CD4-positive, CD25-positive, alpha-beta regulatory T cell (primary cell): ENCODE results near the gene ATP2A3. TPM values are rescaled to one million over a fixed set of nuclear protein-coding genes. Genes with fewer than 3 reads are reported as not detected.

Source experiments
- ATAC-seq, 2 donors: fragments of 150-1000 bp; cut with Tn5 transposase; one replicate each; pipeline ENCODE4 v1.10.0; 2021; ENCODE audit warnings: low read depth in 2 of 2, moderate number of reproducible peaks in 2 of 2, moderate library complexity in 1 of 2
- DNase-seq, 3 donors: peaks; one replicate each; pipeline versions ENCODE4 v3.0.0 to v3.0.0-alpha.2; 2012 to 2022; ENCODE audit warnings: mixed read lengths in 1 of 3
- H3K27ac ChIP-seq: one replicate; pipeline ENCODE4 v1.7.0; 2013; ENCODE audit warnings: mild to moderate bottlenecking, low read length; ENCODE audit not compliant: insufficient read depth, poor library complexity, severe bottlenecking
- H3K27me3 ChIP-seq: one replicate; pipeline ENCODE4 v1.7.0; 2013; ENCODE audit warnings: low read length; ENCODE audit not compliant: control insufficient read depth, insufficient read depth
- H3K36me3 ChIP-seq: one replicate; pipeline ENCODE4 v1.7.0; 2013; ENCODE audit warnings: mild to moderate bottlenecking, low read length, moderate library complexity; ENCODE audit not compliant: control insufficient read depth, insufficient read depth
- H3K4me1 ChIP-seq: 2 replicates; pipeline ENCODE4 v1.7.0; 2013; ENCODE audit warnings: mild to moderate bottlenecking, low read length; ENCODE audit not compliant: insufficient read depth, control insufficient read depth, poor library complexity, severe bottlenecking
- H3K4me3 ChIP-seq: one replicate; pipeline ENCODE4 v1.7.0; 2013; ENCODE audit warnings: low read depth, mild to moderate bottlenecking, low read length, moderate library complexity
- H3K9me3 ChIP-seq, 2 experiments: 1 replicate in 1 of 2; 2 replicates in 1 of 2; pipeline ENCODE4 v1.7.0; 2013; ENCODE audit warnings: low read length in 2 of 2, mild to moderate bottlenecking in 1 of 2, moderate library complexity in 1 of 2; ENCODE audit not compliant: control insufficient read depth in 2 of 2
- H3K27ac Mint-ChIP-seq, 3 donors: one replicate each; pipeline ENCODE4 v1.8.0; 2020 to 2022; ENCODE audit warnings: mild to moderate bottlenecking in 3 of 3, mixed read lengths in 3 of 3, moderate library complexity in 2 of 3
- H3K27me3 Mint-ChIP-seq: one replicate; pipeline ENCODE4 v1.8.0; 2022; ENCODE audit warnings: mild to moderate bottlenecking, mixed read lengths
- H3K36me3 Mint-ChIP-seq: one replicate; pipeline ENCODE4 v1.8.0; 2020; ENCODE audit warnings: mixed read lengths
- H3K4me1 Mint-ChIP-seq, 4 donors: one replicate each; pipeline ENCODE4 v1.8.0; 2020 to 2022; ENCODE audit warnings: mixed read lengths in 4 of 4, mild to moderate bottlenecking in 1 of 4
- H3K4me3 Mint-ChIP-seq, 4 donors: one replicate each; pipeline ENCODE4 v1.8.0; 2020 to 2022; ENCODE audit warnings: mild to moderate bottlenecking in 4 of 4, mixed read lengths in 4 of 4, moderate library complexity in 3 of 4
- H3K9me3 Mint-ChIP-seq, 7 donors: one replicate each; pipeline ENCODE4 v1.8.0; 2020 to 2022; ENCODE audit warnings: mixed read lengths in 7 of 7, mild to moderate bottlenecking in 3 of 7, moderate library complexity in 2 of 7
- polyA plus RNA-seq, 4 donors: library from polyadenylated mRNA; unstranded; fragments of 300-500 nt; fragmentation: Illumina TruSeq; gene quantifications; one replicate each; pipeline ENCODE4 v1.2.3, GENCODE V29; 2021
- total RNA-seq: library from RNA; stranded (reverse); gene quantifications from one replicate; pipeline ENCODE4 v1.2.3, GENCODE V29; 2022

Gene ATP2A3
- total and polyA plus RNA-seq, 5 donors from 2014 or later = 33.5 to 306 (median 43.8) TPM

DNA sequence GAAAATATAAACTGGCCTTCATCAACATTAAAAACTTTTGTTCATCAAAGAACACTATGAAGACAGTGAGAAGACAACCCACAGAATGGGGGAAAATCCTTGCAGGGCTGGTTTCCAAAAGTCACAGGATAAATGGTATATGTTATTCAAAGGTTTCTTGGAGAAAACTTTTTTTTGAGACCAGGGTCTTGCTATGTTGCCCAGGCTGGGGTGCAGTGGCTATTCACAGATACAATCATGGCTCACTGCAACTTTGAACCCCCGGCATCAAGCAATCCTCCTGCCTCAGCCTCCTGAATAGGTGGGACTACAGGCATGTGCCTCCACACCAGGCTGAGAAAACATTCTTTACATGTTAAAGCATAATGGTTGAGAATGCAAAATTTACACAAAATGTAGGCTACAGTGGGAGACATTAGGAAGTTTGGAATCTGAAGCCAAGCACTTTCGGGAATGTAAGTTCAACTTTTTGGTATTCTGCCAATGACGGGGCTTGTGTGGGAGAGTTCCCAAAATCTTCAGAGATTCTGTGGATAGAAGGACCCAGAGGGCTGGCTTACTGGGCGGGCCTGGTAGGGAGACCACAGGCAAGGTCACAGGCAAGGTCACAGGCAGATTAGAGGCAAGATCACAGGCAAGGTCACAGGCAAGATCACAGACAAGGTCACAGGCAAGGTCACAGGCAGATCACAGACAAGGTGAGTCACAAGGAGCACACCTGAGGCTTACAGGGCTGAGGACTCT lies 24.2 kb upstream of the ATP2A3 start:
- Histone ChIP-seq H3K36me3 (no peaks in the 10 kb centered on the region), H3K4me3 (no peak overlapping the region), H3K9me3 (no peaks in the 10 kb centered on the region), H3K27ac (no peak overlapping the region), H3K4me1 (peaks cover 4% of the 10 kb centered on the region), H3K27me3 (peaks cover 2% of the 10 kb centered on the region)
- Mint-ChIP-seq H3K27me3 (peaks cover 17% of the 10 kb centered on the region), H3K4me1 (peaks cover 0 to 3% (median 0%) of the 10 kb centered on the region in 4 donors), H3K4me3 (no peak overlapping the region), H3K9me3 (peaks cover 0 to 2% (median 0%) of the 10 kb centered on the region in 7 donors), H3K27ac (peak overlapping the region in 1 of 3 donors; percentile 81), H3K36me3 (no peaks in the 10 kb centered on the region)
- ATAC-seq = no peak
- no peak for DNase-seq

DNA sequence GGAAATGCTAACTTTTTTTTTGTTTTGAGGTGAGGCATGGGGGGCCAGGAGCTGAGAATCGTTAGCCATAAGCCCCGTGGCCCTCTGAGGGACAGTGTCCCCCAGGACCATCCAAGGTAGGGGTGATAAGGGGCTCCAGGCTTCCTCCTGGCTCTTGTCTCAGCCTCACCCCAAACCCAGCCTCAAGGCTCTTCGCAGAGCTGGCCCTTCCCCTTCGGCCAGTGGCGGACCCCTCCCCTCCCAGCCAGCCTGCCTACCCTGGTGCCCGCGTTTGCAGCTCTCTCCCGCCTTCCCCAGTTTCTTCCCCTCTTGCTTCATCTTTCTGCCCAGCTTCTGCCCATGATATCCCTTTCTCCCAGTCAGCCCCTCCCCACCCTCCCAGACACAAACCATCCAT lies 22.7 kb upstream of the ATP2A3 start:
- no peak for ATAC-seq
- peaks cover 4% of the 10 kb centered on the region for H3K4me1 ChIP-seq

DNA sequence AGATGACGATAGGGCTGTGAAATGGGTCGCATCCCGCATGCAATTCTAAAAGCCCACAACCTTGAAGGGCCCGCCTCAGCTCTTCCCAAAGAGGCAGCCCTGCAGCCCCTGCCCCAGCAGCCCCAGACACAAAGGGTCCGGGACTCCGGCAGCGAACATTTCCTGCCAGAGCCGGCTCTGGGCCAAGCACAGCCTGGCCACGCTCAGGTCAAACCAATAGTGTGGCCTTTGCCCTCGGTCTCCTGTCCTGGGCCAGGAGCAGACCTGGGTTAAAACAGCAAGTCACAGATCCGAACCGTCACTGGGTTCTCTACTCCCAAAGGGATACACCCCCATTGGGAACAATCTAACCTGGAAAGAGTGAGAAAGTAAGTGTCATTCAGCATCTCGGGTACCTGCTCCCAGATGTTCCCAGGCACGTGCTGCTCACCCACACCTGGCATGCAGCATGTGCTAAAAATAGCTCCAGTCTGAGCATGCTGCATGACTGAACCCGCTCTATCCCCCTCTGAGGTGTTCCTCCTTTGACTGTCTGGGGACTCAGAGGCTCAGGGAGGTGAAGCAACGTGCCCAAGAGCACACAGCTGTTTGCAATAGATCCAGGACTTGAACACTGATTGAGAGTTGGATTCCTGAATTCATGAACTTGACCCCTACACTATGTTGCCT lies 22.2 kb upstream of the ATP2A3 start:
- H3K27ac ChIP-seq = no peak overlapping the region
- H3K27me3 ChIP-seq = no peaks in the 10 kb centered on the region
- H3K9me3 Mint-ChIP-seq = no peaks in the 10 kb centered on the region
- no peak overlapping the region for H3K27ac Mint-ChIP-seq
- H3K4me1 ChIP-seq = peaks cover 4% of the 10 kb centered on the region
- no peaks in the 10 kb centered on the region for H3K36me3 Mint-ChIP-seq
- H3K4me3 ChIP-seq = no peak overlapping the region
- H3K36me3 ChIP-seq = no peaks in the 10 kb centered on the region
- no peaks in the 10 kb centered on the region for H3K9me3 ChIP-seq
- peak overlapping the region in 1 of 4 donors; percentile 27 for H3K4me3 Mint-ChIP-seq
- H3K27me3 Mint-ChIP-seq = peaks cover 14% of the 10 kb centered on the region
- ATAC-seq (no peak), DNase-seq (no peak)
- H3K4me1 Mint-ChIP-seq = peaks cover 0 to 3% (median under 1%) of the 10 kb centered on the region in 4 donors

More for the DNA sequence above, 22.7 kb upstream of the ATP2A3 start:
- Histone ChIP-seq H3K36me3 (no peaks in the 10 kb centered on the region), H3K4me3 (no peak overlapping the region), H3K9me3 (no peaks in the 10 kb centered on the region), H3K27ac (no peak overlapping the region), H3K27me3 (no peaks in the 10 kb centered on the region)
- Mint-ChIP-seq H3K9me3 (no peaks in the 10 kb centered on the region), H3K36me3 (no peaks in the 10 kb centered on the region), H3K27me3 (peaks cover 14% of the 10 kb centered on the region), H3K4me3 (no peak overlapping the region), H3K4me1 (peaks cover 0 to 3% (median 0%) of the 10 kb centered on the region in 4 donors), H3K27ac (no peak overlapping the region)
- no peak for DNase-seq

DNA sequence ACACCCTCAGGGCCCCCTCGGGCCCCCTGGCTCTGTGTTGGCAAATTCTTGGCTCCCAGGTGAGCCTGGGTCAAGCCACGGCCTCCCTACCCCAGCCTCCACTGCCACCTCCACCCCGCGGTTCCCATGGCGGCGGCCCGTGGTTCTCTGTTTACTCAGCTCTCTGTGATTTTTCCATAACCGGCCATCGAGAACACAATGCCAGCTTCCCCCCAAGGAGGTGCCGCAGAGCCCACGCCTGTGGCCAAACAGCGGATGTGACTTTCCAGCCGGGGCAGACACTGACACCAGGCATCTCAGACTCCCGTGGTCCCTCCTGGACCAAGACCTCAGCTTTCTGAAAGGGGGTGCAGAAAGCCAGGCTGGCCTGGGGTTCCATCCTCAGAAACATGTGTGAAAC lies 21.6 kb upstream of the ATP2A3 start:
- Mint-ChIP-seq H3K4me1 (peaks cover 0 to 3% (median under 1%) of the 10 kb centered on the region in 4 donors), H3K36me3 (no peaks in the 10 kb centered on the region)

DNA sequence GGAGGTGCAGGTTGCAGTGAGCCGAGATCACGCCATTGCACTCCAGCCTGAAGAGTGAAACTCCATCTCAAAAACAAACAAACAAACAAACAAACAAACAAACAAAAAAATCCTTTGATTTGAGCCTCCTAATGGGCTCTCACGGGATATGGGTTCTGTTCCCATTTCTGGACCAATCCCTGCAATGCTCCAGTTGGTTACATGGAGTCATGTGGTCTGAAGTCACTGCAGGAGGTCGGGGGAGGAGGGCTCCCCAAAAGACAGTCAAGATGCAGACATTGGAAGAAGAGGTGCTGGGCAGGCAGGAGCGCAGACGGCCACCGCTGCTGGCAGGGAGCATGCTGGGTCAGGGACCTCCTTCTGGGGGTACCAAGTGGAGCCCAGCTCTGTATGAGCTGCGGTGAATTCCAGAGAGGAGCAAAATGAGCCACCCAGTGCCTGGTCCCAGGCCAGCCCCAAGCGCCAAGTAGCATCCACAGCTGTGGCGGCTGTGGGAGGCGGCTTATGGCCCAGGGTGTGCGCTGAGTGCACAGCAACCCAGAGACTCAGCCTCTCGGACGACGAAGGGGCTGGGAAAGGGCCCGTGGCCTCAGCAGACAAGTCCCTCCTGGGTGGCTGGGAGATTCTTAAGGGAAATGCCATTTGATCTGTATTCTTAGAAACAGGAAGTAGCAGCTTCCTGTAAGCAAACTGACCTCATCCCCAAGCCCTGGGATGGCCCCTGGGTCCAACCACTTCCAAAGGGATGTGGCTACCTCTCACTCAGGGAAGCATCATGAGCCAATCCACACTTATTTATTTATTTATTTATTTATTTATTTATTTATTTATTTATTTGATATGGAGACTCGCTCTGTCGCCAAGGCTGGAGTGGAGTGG lies 19.6 kb upstream of the ATP2A3 start:
- DNase-seq = no peak
- H3K4me1 ChIP-seq = peaks cover 4% of the 10 kb centered on the region
- no peaks in the 10 kb centered on the region for H3K27me3 ChIP-seq
- no peak overlapping the region for H3K27ac ChIP-seq
- no peak overlapping the region for H3K4me3 ChIP-seq
- Mint-ChIP-seq H3K27ac (no peak overlapping the region), H3K4me1 (peaks cover 0 to 7% (median 2%) of the 10 kb centered on the region in 4 donors), H3K4me3 (no peak overlapping the region), H3K9me3 (no peaks in the 10 kb centered on the region), H3K27me3 (peaks cover 10% of the 10 kb centered on the region), H3K36me3 (no peaks in the 10 kb centered on the region)
- no peak for ATAC-seq
- H3K9me3 ChIP-seq = no peaks in the 10 kb centered on the region
- no peaks in the 10 kb centered on the region for H3K36me3 ChIP-seq

More for the DNA sequence above, 21.6 kb upstream of the ATP2A3 start:
- Histone ChIP-seq H3K4me1 (peaks cover 4% of the 10 kb centered on the region), H3K27ac (no peak overlapping the region), H3K27me3 (no peaks in the 10 kb centered on the region), H3K4me3 (no peak overlapping the region), H3K9me3 (no peaks in the 10 kb centered on the region), H3K36me3 (no peaks in the 10 kb centered on the region)
- ATAC-seq (no peak), DNase-seq (no peak)
- Mint-ChIP-seq H3K9me3 (no peaks in the 10 kb centered on the region), H3K27ac (no peak overlapping the region), H3K4me3 (no peak overlapping the region), H3K27me3 (peaks cover 10% of the 10 kb centered on the region)

DNA sequence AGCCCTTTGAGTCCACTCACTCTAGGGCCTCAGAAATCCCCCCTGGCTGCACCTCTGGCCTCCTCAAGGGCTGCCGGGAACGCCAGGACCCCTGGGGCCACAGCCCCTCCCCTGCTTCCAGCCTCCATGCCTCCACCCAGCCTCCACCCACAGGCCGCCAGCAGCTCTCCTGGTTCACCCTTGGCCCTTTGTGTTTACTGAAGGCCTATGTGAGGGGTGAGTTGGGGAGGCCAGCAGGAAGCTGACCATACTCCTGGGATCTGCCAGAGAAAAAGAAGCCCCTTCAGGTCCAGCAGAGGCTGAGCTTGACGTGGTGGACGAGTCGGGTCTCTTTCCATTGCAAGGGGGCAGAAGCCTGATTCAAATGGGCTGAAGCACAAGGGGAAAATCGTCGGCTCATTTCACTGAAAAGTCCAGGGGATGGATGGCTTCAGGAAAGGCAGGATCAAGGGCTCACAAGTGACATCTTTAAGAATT lies 18.3 kb upstream of the ATP2A3 start:
- H3K36me3 Mint-ChIP-seq = no peaks in the 10 kb centered on the region
- peaks cover 4% of the 10 kb centered on the region for H3K4me1 ChIP-seq
- DNase-seq (no peak), ATAC-seq (no peak)
- no peaks in the 10 kb centered on the region for H3K36me3 ChIP-seq
- no peaks in the 10 kb centered on the region for H3K9me3 ChIP-seq
- peaks cover 5% of the 10 kb centered on the region for H3K27me3 Mint-ChIP-seq
- H3K27ac Mint-ChIP-seq = no peak overlapping the region
- H3K4me1 Mint-ChIP-seq = peaks cover 0 to 11% (median 2%) of the 10 kb centered on the region in 4 donors
- no peak overlapping the region for H3K27ac ChIP-seq
- H3K27me3 ChIP-seq = no peaks in the 10 kb centered on the region
- H3K9me3 Mint-ChIP-seq = no peaks in the 10 kb centered on the region
- no peak overlapping the region for H3K4me3 Mint-ChIP-seq
- H3K4me3 ChIP-seq = no peak overlapping the region

DNA sequence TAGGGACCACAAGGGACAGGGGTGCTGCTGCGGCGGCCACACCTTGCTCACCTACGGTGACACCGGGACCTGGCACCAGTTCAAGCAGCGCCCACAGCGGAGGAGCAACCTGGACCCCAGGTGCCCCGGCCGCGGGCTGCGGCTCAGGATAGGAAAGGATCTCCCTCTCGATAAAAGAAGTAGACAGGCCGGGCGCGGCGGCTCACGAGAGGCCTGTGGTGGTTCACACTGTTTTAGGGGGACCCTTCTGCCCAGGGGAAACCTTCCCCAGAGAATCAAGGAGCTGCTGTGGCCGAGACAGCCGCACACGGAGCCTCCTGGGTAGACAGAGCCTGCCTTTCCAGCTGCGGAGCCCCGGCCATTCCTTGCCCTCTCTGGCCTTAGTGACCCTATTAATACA lies 17.9 kb upstream of the ATP2A3 start:
- no peak overlapping the region for H3K27ac ChIP-seq
- Mint-ChIP-seq H3K36me3 (no peaks in the 10 kb centered on the region), H3K4me1 (peaks cover 0 to 11% (median 2%) of the 10 kb centered on the region in 4 donors), H3K27ac (no peak overlapping the region), H3K9me3 (no peaks in the 10 kb centered on the region), H3K27me3 (peaks cover under 1% of the 10 kb centered on the region), H3K4me3 (no peak overlapping the region)
- H3K36me3 ChIP-seq = no peaks in the 10 kb centered on the region
- H3K4me1 ChIP-seq = peaks cover 4% of the 10 kb centered on the region
- DNase-seq = no peak
- H3K27me3 ChIP-seq = no peaks in the 10 kb centered on the region
- no peak for ATAC-seq
- H3K4me3 ChIP-seq = no peak overlapping the region
- no peaks in the 10 kb centered on the region for H3K9me3 ChIP-seq
